UCSD-AML1 (cell line): ENCODE measurements around the gene UAP1L1.
"Not testable (repeated sequence)": the region's sequence is repeated elsewhere in the genome, so short reads cannot be mapped to it uniquely, and the experiment has no call there.

Experiments used
- DNase-seq: peaks from one replicate; lab custom pipeline; 2025; ENCODE audit not compliant: unreplicated experiment; lab: John Stamatoyannopoulos, UW

The UAP1L1 gene

DNA sequence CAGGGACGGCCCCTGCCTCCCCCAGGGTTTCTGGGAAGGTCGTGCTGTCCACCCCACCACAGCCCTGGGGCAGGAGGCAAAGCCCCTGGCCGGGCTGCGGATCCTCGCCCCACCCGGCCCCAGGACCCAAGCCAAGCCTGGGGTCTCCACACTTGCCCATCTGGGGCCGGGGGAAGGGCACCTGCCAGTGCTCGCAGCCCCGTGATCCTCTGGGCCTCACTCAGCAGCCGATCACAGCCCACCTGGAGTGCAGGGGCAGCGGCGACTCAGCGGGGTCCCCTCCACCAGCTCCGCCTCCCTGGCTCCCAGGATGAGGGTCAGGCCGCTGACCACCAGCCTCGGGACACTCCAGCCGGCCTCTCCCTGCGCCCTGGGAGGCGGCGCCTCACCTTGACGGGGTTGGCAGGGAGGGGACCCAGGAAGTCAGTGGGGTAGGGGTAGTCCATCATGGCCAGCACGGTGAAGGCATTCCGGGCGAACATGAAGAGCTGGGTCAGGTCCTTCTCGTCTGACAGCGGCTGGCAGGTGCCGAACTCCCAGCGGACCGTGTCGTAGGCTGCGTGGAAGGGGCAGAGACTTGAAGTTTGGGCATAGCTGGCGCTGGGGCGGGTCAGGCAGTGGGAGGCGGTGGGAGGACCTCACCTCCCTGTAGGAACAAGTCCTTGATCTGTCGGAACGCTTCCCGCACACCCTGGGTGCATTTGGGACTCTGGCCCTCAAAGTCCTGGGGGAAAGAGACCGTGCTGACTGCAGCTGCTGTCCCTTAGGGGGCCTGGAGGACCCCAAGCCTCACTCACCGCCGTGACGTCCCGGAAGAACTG is 35.5 kb downstream of the UAP1L1 start:
- no peak for DNase-seq

DNA sequence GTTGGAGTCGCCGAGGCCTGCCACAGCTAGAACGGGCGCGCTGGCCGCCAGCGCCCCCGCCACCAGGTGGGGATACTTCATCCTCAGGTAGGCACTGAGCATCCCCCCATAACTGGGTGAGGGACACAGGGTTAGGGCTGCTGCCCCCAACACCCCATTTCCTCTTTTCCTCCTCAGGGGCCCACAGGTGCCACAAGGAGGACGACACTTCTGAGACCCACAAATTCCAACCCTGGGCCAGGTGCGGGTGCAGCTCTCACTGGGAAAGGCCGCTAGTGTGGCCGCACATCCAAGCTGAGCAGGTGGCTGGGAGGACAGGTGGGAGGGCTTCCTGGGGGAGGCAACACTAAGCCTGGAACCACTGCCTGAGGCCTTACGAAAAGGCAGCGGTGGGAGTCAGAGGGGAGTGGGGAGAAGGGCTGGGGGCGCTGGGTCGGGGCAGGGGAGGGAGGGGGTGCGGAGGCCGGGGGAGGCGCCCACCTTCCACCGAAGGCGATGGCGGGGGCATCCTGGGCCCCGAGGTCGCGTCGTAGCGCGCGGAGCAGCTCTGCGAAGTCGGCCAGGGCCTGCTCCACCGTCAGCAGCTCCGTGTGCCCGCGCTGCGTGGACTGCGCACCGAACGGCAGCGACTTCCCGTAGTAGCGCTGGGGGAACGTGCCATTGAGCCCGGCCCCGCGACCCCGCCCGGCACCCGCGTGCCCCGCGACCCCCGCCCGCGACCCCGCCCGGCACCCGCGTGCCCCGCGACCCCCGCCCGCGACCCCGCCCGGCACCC is 36.3 kb downstream of the UAP1L1 start:
- DNase-seq, result no peak

DNA sequence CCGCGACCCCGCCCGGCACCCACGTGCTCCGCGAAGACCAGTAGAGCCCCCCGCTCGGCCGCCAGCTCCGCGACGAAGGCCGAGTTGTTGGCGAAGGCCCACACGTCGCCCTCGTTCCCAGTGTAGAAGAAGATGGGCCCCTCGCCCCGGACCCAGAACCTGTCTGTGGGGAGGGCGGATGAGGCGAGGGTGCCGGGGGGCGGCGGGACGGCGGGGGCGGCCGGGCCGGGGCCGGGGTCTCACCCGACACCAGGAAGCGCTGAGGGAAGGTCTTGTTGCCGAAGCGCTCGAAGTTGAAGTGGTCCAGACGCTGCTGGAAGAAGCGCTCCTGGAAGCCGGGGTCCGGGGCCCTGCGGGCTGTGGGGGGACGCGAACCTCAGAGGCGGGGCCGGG is 36.9 kb downstream of the UAP1L1 start:
- DNase-seq, result no peak

DNA sequence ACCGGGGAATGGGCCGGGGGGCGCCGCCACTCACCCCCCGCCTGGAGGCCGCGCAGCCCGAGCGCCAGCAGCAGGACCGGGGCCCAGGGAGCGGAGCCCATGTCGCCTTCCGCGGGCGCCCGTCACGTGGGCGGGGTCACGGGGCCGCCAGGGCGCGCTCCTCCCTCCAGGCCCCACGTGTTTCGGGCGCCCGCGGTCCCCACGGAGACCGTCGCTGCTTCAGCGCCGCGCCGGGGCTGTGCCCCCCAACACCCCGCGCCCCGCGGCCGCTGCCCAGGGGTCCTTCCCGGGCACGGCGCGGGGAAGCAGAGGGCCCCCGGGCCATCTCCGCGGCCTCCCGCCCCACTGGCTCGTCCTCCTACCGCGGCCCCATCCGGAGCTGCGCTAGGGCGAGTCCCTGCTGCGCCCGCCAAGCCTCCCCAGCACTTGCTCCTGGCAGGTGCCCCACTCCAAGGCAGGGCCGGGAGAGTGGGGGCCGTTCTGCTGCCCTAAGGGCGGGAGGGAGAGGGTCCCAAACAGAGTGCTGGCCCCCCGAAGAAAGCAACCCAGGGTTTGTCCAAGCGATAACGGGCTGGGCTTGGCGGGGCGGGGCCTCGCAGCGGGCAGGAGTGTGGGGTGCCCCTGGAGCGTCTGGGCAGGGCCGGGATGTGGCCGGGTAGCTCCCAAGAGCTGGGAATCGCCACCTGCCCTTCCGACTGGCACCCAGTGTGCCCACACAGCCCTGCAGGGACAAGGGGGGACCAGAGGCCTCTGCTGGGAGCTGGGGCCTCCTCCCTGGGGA is 37.5 kb downstream of the UAP1L1 start, which contains the start of gene DPP7:
Gene DPP7 (minus strand): TSS at position 121 of the 781 bp plus-strand sequence. CDS start 20 bp downstream, at position 101.
- DNase-seq, result peak; percentile 76

DNA sequence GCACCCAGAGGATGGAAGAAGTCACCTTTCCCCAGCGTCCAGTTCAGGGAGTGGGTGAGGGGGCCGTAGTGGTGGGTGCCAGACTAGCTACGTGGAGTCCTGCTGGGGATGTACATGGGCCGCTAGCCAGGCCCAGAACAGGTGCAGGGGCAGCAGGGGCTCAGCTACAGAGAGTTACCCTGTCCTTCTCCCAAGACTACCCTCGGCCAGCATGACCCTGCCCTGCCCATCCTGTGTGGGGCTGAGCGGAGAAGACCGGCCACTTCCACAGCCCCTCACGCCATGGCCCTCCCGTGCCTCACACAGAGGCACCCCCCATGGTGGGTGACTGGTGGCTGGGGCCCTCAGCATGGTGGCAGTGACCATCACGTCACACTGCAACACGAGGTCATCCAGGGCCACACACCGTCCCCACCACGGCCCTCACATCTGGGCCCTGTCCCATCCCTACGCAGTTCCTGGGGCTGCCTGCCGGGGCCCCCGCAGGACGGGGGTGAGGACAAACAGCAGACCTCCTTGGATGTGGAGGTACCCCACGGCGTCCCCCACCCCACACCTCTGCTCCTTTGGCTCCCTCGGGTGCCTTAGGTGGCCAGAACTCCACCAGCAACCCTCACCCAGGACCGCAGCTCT is 38.2 kb downstream of the UAP1L1 start:
- no peak for DNase-seq

GRCh38 chr9:137116027-137116507 is 38.8 kb downstream of the UAP1L1 start:
- no peak for DNase-seq

- no peak for DNase-seq
Measured at GRCh38 chr9:137116728-137117127, 39.4 kb downstream of the UAP1L1 start.

- DNase-seq, result no peak
Measured at GRCh38 chr9:137117269-137117731, 40.0 kb downstream of the UAP1L1 start.

DNA sequence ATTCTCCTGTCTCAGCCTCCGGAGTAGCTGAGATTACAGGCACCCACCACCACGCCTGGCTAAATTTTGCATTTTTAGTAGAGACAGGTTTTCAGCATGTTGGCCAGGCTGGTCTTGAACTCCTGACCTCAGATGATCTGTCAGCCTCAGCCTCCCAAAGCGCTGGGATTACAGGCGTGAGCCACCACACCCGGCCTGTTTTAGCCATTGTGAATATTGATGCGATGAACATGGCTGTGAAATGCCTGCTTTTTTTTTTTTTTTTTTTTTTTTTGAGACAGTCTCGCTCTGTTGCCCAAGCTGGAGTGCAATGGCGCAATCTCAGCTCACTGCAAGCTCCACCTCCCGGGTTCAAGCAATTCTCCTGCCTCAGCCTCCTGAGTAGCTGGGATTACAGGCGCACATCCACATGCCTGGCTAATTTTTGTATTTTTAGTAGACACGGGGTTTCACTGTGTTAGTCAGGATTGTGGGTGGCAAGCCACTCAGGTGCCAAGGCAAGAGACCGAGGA is 40.8 kb downstream of the UAP1L1 start:
- not testable (repeated sequence) for DNase-seq

- DNase-seq, result not testable (repeated sequence)
Measured at GRCh38 chr9:137121927-137122795, 44.8 kb downstream of the UAP1L1 start.

DNA sequence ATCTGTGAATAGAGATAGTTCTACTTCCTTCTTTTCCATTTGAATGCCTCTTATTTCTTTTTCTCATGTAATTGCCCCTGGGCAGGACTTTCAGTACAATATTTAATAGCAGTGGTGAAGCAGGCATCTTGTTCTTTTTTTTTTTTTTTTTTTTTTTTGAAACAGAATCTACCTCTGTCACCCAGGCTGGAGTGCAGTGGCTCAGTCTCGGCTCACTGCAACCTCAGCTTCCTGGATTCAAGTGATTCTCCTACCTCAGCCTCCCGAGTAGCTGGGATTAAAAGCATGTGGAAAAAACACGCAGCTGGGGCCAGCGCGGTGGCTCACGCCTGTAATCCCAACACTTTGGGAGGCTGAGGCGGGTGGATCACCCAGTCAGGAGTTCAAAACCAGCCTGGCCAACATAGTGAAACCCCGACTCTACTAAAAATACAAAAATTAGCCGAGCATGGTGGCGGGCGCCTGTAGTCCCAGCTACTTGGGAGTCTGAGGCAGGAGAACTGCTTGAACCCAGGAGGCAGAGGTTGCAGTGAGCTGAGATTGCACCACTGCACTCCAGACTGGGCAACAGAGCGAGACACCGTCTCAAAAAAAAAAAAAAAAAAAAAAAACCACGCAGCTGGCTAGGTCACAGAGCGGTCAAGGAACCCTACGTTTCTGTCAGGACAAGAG is 45.6 kb downstream of the UAP1L1 start:
- DNase-seq, result not testable (repeated sequence)

- no peak for DNase-seq
Measured at GRCh38 chr9:137123468-137123837, 46.1 kb downstream of the UAP1L1 start.

DNA sequence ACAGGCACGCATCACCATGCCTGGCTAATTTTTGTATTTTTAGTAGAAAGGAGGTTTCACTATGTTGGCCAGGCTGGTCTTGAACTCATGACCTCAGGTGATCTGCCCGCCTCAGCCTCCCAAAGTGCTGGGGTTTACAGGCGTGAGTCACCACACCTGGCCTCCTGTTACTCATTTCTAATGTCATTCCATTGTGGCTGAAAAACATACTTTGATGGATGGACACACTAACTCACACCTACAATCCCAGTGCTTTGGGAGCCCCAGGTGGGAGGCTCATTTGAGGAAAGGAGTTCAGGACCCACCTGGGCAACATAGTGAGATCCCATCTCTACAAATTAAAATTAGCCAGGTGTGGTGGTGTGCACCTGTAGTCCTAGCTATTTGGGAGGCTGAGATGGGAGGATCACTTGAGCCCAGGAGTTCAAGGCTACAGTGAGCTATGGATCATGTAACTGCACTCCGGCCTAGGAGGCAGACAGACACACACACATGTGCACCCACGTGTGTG is 46.7 kb downstream of the UAP1L1 start:
- not testable (repeated sequence) for DNase-seq

DNA sequence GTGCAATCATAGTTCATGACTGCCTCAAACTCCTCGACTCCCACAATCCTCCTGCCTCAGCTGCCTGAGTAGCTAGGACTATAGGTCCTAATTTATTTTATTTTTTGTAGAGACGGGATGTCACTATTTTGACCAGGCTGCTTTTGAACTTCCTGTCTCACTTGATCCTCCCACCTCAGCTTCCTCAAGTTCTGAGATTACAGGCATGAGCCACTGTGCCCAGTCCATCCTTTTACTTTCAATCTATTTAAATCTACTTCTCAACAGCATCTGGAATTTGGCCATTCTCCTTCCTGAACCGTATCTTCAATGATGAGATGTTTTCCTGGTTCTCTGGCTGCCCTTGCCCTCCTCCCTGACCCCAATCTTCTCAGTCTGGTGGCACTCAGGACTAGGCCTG is 49.5 kb downstream of the UAP1L1 start:
- no peak for DNase-seq

DNA sequence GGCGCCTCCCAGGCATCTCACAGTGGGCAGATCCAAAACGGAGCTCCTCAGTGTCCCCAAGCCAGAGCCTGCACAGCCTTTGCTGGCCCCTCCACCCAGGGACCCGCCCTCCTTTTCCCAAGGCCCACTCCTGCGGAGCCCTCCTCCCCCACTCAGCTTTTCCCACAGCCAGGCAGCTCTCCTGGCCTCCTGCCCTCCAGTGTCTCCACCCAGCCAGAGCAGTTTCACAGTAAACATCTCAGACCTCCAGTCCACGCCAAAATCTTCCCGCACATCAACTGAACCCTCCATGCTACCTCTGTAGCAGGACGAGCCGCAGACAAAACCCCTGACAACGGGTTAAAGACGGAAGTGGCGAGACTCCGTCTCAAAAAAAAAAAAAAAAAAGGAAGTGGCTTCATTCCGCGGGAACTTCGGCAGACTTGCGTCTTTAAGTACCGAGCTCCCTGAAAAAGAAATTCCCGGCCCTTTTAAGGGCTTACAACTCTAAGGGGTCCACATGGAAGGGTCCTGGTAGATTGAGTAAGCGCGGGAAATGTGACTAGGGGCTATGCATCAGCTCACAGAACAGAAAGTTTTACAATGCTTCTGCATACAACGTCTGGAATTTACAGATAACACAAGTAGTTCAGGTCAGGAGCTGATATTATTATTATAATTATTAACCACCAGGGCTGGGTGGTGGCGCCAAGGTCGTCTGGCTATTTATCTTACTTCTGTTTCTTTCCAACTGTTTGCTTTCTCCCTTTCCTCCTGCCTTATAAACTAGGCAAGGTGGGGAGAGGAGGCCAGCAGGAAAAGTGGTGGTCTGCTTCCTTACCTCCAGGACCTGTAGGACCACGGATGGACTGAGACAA is 50.2 kb downstream of the UAP1L1 start:
- peak; percentile 52 for DNase-seq

- no peak for DNase-seq
Measured at GRCh38 chr9:137128158-137128861, 51.0 kb downstream of the UAP1L1 start.

- no peak for DNase-seq
Measured at GRCh38 chr9:137128862-137129455, 51.6 kb downstream of the UAP1L1 start.
